ENCODE data around the gene GALNT16.
"Not testable (repeated sequence)": the region's sequence is repeated elsewhere in the genome, so short reads cannot be mapped to it uniquely, and the experiment has no call there.

The GALNT16 gene

DNA sequence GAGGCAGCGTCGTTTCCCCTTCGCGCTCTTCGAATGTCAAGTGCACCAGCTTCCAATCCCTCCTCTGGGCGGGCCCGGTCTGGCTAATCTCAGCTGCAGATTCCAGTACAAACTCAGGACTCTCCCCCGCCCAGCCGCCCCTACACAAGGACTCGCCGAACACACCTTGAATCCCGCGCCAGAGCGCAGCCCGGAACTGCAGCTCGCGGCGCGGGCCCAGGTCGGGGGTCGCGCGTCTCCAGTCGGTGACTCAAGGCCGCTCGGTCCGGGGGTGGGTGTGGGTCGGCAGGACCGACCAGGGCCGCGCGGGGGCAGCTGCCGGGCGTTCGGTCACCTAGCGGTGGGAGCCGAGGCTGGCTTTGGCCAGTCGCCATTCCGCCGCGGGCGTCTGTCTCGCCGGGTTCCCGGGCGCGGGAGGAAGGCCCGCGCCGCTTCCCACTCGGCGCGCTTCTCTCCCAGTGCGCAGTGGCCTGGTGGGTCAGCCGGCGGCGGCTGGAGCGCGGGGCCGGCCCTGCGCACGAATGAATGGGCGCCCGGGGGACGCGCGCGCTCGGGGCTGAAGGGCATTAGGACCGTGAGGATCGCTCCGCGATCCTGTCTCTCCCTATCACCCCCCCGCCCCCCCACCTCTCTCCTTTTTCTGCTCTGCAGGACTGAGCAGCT, at the start of gene GALNT16:
GALNT16 (plus strand) TSS at position 632 of the 663 bp plus-strand sequence. CDS start 133 bp downstream, outside the sequence.
- no peak for DNase-seq

DNA sequence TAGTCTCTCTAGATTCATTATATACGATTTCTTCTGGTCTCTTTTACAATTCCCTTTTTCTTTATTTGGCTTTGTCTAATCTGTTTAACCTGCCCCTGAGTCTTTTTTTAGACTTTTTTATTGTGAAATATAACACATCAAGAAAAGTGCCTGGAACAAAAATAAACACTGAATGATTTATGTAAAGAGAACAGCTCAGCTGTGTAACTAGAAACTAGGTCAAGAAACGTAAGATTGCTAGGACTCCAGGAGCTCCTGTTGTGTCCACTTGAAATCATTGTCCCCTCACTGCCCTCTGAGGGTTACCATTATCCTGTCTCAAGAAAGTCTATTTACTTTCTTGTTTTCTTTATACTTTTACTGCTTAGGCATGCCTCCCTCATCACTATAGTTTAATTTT, 45.6 kb upstream of the GALNT16 start:
- DNase-seq: no peak

DNA sequence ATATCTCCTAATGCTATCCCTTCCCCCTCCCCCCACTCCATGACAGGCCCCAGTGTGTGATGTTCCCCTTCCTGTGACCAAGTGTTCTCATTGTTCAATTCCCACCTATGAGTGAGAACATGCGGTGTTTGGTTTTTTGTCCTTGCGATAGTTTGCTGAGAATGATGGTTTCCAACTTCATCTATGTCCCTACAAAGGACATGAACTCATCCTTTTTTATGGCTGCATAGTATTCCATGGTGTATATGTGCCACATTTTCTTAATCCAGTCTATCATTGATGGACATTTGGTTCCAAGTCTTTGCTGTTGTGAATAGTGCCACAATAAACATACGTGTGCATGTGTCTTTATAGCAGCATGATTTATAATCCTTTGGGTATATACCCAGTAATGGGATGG, 42.3 kb upstream of the GALNT16 start:
- DNase-seq: not testable (repeated sequence)

DNA sequence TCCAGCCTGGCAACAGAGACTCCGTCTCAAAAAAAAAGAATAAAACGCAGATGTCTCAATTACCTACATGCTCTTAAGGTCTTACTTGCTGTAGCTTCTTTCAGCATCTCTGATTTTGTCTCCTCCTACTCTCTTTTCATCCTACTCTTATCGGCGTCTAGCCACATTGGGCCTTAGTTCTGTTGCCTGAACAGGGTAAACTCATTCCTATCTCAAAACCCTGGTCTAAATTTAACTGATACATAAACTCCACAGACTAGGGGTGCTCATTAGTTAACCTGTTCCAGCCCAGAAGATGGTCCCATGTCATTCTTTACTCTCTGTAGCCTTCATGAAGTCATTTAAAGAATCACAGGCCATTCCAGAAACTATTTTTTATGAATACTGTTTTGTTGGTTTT, 35.0 kb upstream of the GALNT16 start:
- no peak for DNase-seq

DNA sequence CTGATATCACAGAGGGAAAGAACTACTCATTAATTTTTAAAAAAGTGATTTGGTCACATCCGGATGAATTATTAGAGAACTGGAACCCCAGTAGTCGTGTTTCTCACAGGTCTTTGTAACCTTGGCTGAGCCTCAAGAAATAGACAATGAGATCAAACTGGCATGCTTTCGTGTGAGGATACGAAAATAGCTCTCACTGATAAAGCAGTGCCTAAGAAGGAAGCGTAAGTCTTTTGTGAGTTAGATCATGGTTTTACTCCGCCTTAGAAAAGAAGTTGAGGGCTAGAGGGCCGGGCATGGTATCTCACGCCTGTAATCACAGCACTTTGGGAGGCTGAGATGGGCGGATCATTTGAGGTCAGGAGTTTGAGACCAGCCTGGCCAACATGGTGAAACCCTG, 33.8 kb upstream of the GALNT16 start:
- no peak for DNase-seq

DNA sequence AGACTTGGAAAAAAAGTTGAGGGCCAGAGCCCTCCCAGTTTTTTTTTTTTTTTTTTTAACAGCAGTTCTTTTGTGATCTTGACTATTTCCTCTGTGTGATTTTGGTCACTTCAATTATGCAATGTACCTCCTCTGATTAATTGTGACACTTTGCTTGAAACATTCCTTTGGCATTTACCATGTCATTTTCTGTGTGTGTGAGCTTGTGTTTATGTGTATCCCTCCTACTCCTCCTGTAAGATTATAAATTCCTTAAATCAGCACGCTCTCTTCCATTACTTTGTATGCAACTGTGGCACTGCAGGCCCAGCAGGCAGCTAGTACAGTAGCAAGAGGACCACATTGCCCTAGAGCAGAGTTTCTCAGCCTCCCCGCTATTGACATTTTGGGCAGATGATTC, 33.2 kb upstream of the GALNT16 start:
- DNase-seq: no peak

DNA sequence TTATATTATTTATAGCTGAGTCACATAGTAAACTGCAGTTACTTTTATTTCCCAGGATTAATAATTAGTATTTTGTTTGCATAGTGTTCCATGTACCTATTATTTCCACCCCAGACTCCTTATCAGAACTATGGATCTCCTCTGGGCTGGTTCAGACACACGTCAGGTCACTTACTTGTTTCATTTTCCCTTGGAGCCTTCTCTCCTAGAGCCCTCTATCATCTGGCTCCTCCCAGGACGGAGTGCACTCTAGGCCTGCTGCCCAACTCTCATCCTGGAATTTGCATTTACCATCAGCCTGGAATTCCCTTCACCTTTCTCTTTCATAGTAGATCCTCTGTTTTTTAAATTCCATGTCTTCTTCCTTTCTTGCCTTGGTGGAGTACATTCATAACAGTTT, 28.5 kb upstream of the GALNT16 start:
- no peak for DNase-seq

DNA sequence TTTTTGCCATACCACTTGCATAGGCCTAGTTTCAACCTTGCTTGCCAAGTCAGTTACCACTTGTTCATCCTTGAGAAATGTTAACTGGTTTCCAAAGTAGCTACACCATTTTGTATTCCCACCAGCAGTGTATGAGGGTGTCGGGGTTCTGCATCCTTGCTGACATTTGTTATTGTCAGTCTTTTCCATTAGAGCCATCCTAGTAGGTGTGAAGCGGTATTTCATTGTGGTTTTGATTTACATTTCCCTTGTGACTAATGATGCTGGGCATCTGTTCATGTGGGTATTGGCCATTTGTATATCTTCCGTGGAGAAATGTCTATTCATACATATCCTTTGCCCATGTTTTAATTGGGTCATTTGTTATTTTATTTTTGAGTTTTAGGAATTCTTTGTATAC, 27.6 kb upstream of the GALNT16 start:
- DNase-seq: no peak

DNA sequence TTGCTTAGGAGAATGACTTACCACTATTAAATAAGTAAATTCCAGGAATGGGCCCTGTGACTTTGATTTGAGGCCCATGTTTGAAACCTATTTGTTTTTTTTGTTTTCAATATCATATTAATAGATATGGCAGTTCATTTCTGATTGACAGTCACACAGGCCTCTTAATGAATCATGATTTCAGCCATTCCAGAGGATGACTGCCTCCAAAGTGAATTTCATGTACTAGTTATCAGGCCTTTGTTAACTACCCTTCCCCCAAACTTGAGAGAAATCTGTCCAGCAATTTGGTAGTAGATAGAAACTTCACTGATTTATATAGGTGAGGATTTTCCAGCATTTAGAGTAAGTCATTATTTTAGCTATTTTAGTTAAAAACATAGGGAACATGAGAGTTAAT, 25.9 kb upstream of the GALNT16 start:
- DNase-seq: no peak

DNA sequence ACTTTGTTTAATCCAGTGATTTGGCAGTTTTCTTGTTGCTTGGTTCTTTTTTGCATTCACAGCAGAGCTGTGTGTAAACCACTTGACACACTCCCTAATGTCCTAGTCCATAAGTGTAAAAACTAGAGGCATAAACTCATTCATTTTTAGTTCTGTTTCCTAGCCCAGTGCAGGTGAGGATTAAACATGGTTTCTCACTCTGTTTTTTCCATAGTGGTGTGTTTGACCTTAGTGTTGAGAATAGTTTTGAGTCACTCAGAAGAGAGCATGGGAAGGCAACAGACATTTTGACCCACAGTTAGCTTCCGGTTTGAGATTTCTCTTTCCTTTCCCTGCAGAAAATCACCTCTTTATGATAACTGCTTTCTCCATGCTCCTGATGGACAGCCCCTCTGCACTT, 24.2 kb upstream of the GALNT16 start:
- DNase-seq: no peak

DNA sequence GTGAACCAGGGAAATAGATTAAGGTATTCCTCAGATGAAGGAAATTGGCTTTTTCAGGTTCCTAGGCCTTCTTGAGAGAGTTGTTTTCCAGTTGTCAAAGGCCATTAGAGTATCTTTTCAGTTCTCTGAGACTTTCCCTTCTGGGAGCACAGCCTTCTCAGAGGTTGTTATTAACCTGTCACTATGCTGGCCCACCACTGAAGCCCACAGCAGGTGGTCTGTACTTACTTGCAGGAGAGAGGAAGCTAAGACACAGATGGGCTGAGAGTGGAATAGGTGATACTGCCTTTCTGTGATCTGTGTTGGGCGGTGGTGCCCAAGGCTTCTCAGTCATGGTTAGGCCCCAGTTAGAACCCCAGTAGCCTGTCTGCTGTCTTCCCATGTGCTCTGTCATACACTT, 22.8 kb upstream of the GALNT16 start:
- DNase-seq: no peak

DNA sequence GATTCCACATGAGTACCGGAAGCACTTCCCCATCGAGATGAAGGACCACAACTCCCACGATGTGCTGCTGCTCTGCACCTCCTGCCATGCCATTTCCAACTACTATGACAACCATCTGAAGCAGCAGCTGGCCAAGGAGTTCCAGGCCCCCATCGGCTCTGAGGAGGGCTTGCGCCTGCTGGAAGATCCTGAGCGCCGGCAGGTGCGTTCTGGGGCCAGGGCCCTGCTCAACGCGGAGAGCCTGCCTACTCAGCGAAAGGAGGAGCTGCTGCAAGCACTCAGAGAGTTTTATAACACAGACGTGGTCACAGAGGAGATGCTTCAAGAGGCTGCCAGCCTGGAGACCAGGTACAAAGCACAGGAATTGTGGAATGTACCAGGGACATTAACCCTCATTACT, 22.4 kb upstream of the GALNT16 start:
- DNase-seq: no peak

DNA sequence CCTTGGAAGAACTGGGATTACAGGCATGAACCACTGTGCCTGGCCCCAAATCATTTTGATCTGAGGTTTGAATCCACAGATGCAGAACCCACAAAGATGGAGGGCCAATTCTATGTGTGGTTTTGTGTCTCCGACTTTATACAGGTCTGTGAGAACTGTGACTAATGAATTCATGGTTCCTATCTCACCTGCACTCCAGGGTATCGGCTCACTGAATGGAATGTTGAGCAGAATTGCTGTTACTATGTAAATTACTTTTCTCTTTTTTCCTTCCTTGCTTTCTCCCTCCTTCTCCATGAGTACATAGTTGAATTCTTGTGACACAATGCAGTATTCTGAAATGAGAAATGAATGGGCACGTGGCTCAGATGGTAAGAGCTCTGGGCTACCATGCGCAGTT, 21.1 kb upstream of the GALNT16 start:
- no peak for DNase-seq

DNA sequence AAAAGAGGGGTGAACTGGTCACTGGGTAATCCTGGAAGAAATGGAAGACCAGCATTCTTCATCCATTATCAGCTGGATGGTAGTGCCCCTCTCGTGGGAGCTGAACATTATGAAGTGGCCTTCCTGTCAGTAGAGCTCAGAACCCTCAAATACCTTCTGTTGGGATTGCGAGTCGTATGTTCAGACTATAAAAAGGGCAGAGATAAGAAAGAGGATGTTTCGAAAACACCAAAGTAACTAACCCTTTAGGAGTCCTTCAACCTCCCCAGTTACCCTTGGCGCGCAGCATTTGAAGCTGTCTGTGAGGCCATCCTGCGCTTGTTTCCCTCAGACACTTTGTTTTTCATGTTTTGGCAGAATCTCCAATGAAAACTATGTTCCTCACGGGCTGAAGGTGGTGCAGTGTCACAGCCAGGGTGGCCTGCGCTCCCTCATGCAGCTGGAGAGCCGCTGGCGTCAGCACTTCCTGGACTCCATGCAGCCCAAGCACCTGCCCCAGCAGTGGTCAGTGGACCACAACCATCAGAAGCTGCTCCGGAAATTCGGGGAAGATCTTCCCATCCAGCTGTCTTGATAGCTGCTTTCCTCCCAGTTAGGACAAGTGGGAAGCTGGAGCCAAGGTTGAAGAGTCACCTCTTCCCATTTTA, 19.3 kb upstream of the GALNT16 start:
- no peak for DNase-seq

DNA sequence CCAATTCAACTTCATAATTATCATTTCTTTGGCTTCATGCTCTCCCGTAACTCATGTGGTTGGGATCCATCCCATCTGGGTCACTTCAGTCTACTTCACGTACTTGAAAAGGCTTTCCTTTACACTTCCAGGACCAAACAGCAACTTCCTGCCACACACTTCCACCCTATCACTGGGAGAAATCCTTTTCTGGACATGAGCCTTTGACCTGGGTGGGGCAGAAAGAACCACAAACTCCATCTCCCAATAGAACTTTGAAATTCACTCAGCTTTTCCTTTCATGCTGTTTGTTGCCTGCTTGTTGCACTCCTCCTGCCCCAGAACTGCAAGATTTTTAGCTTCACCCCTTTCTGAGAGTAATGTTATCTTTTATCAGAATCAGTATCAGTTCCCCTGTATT, 18.4 kb upstream of the GALNT16 start:
- no peak for DNase-seq

DNA sequence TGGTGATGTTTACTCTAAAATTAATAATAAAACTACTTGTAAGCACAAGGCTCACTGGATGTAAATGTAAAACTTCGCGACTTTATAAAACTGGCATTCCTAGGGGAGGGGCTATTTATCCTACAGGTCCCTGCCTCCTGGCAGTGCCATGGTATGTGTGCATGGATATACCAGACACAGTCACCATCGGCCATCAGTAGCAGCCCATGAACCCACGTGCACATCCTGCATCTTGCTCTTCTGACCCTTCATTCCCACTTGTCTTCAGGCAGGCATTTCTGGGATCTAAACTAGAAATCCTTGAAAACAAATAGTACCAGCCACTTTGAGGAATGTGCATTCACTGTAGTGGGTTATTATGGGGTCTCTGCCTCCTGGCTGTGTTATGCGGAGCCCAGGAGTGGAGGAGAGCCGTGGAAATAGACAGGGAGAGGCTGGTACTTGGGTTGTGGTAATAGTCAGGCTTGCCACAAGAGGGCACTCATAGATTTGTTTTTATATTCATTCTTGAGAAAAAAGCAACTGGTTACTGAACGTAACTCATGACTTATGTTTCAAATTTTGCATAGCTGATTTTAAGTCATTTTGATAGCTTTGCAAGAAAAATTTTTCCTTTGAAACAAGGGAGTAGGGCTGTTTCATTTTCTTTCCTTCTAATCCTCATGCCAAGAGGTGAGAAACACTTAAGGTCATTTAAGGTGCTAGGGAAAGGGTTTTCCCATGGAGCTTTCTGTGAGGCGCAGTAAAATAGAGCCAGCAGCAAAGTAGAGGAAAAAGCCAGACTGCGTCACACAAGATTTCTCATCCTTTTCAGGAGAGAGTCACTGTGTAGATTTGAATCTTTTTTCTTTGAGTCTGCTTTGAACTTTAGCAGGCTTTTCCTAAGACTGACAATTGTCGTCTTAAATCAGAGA, 17.4 kb upstream of the GALNT16 start:
- DNase-seq: peak; percentile 84

DNA sequence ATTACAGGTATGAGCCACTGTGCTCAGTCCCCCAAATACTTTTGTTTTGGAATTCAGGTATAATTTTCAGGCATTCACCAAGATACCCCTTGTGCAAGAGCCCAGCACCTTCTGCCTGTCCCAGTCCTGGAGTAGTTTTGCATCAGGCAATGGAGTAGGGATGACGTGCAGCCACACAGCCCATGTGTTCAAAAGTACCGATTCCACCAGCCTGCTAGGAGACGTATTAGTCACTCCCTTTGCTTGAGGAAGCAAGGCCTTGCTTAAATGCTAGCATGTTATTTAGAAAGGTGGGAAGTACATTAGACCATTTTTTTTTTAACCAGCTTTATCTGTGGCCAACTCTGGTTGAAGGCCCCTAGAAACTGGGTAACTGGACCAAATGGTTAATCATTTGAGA, 15.0 kb upstream of the GALNT16 start:
- DNase-seq: no peak

DNA sequence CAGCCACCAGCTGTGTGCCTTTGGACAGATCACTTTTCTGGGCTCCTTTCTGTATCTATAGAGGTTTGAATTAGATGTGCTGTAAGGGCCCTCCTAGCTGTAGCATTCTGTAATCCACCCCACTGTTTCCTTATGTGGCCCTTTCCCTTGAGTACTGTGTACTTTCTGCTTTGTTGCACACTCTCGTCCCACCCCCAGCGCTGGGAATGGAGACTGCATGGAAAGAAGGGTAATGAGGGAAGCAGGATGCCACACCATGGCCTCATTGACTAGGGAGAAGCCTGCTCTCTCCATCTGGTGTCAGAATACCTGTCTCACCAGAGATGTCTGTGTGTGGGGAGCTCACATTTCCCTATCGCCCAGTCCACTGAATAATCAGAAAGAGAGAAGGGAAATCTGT, 13.6 kb upstream of the GALNT16 start:
- peak; percentile 33 for DNase-seq

DNA sequence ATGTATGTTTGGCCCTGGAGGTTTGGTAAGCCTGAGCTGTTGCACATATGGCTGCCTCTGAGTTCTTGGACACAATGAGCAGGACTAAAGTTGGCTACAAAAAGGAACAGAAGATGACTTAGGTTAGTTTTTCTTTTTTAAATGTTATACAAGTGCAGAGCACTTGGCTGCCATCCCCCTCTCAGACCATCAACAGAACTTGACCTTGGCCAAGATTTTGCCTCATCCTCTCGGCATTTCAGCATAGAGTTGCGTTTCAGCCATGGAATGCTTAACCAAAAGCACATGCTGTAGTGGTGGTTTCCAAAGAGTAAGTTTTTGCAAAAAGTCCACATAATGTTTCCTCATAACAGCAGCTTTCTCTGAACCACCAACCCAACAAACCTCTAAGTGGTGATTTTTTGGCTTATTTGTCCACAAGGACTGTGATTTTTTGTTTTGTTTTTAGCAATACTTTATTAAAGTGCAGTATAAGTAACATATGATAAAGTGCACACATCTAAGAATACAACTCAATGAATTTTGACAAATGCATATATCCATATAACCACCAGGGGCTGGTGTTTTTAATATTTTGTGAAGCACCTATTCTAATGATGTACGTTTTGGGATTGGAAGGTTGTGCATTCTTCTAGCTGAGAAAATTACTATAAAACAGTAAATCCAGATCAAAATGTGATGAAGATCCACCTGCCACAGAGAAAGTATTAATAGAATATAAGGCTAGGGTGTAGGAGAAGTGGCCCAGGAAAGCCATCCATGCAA, 12.1 kb upstream of the GALNT16 start:
- DNase-seq: no peak

DNA sequence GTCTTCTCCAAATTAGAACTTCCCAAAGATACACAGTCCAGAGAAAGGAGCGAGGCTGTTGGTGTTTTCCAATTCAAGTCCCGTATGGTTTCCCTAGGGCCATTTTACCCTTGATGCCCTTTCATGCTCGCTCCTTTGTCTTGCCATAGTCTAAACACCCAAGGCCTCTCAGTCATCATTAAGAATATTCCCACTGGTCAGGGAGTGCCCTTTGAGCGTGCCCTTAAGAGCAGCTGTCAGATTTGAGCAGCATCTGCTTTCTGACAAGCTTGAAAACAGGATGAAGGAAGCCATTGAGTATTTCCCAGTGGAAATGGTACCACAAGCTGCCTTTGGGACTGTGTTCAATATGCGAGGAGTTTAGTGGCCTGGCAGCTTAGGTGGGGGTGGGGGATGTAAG, 10.4 kb upstream of the GALNT16 start:
- DNase-seq: no peak

DNA sequence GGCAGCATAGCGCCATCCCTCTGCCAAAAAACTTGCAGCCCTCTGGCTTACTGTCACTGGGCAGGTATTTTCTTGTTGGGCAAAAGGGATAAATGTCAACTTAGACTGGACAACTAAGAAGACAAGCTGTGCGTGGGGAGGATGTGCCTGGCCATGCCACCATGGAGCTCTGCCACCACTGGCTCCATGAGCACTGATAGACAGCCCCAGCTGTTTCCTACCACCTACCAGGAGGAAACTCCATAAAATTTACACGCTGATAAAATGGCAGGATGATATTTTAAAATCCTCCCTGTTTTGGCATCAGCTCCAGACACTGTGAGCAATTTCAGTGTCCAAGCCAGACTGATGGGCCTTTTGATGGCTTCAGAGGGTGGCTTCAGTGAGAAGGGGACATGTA, 7.1 kb upstream of the GALNT16 start:
- DNase-seq: no peak

DNA sequence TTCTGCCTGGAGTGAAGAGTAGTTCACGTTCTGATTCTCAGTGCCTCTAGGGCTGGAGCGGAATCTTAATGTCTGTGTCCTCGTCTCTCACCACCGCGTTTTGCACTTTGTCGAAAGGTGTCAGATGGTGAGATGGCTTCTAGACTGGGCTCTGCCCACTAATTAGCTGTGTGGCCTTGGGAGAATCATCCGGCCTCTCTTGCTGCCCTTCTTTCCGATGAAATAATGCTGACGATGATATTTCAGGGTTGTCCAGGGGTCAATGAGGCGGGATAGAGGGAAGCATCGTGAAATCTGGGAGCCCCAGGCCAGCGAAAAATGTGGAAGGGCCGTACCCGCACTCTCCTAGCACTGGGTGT, 811 bp upstream of the GALNT16 start:
- DNase-seq: no peak

DNA sequence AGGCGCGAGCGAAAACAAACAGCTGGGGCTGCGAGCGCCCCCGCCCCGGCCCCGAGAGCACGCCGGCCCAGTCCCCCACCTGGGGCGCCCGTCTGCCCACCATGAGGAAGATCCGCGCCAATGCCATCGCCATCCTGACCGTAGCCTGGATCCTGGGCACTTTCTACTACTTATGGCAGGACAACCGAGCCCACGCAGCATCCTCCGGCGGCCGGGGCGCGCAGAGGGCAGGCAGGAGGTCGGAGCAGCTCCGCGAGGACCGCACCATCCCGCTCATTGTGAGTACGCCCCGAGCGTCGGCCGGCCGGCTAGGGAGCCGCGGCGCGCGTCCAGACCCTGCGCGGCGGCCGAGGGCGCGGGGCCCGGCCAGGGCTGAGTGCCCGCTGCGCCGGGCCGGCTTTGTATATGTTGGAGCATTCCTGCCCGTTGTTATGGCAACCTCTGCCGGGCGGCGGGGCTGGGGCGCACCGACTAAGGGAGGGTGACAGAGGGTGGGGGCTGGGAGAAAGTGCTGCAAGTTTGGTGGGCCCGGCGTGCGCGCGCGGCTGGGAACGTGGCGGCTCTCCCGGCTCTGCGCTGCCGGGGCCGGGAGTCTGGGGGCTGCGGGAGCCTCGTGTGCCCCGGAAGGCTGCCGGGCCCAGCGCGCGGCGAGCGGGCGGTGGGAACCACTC, 367 bp downstream of the GALNT16 start:
- DNase-seq: peak; percentile 40
